SKM-1 (cell line): ENCODE results near the gene PATZ1.
"Not testable (repeated sequence)": the region's sequence is repeated elsewhere in the genome, so short reads cannot be mapped to it uniquely, and the experiment has no call there.

Source experiments
- DNase-seq: peaks from one replicate; lab custom pipeline; 2025; ENCODE audit not compliant: unreplicated experiment; lab: John Stamatoyannopoulos, UW

PATZ1 gene

GRCh38 chr22:31314220-31314619 lies 31.9 kb downstream of the PATZ1 start:
- DNase-seq: not testable (repeated sequence)

- peak; percentile 19 for DNase-seq
These were observed 32.6 kb downstream of the PATZ1 start for GRCh38 chr22:31313366-31314147.

DNA sequence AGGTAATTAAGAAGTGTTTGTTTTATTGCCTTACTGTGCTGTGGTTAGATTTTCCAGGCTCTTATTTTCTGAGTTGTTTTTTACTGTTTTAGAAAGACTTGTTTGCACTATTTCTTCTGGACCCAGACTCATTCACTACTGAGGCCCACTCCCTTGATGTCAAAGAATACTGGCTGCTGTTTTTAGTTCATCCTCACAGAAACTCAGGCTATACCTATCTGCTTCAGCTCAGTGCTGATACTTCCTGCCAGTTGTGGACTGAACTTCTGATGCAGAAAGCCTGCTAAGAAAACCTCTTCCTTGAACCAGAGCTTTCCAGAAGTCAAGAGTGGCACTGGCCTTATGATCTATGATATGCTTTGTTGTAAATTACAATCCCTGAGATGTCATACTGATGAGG lies 38.0 kb downstream of the PATZ1 start:
- DNase-seq: no peak

GRCh38 chr22:31305194-31305593 lies 41.0 kb downstream of the PATZ1 start:
- DNase-seq: no peak

- no peak for DNase-seq
These were observed 43.6 kb downstream of the PATZ1 start for GRCh38 chr22:31302537-31302936.

DNA sequence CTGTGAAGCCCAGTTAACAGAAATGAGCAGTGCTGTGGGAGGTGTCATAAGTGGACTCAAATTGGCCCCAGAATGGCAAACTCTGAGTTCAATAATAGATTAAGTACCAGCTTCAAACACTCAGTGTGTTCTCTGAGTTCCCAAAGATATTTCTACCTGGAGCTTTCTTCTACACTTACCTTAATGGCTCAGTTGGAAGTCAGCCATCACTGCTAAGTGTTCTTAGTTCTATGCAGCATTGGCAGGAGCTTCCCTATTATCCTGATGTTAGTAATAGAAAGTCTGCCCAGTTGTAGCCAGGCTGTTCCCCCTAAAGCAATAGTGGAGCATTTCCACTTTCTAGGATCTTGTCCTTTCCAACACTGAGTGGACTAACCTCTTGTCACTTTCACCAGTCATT lies 44.1 kb downstream of the PATZ1 start:
- no peak for DNase-seq

- DNase-seq: no peak
These were observed 45.2 kb downstream of the PATZ1 start for GRCh38 chr22:31300896-31301295.

DNA sequence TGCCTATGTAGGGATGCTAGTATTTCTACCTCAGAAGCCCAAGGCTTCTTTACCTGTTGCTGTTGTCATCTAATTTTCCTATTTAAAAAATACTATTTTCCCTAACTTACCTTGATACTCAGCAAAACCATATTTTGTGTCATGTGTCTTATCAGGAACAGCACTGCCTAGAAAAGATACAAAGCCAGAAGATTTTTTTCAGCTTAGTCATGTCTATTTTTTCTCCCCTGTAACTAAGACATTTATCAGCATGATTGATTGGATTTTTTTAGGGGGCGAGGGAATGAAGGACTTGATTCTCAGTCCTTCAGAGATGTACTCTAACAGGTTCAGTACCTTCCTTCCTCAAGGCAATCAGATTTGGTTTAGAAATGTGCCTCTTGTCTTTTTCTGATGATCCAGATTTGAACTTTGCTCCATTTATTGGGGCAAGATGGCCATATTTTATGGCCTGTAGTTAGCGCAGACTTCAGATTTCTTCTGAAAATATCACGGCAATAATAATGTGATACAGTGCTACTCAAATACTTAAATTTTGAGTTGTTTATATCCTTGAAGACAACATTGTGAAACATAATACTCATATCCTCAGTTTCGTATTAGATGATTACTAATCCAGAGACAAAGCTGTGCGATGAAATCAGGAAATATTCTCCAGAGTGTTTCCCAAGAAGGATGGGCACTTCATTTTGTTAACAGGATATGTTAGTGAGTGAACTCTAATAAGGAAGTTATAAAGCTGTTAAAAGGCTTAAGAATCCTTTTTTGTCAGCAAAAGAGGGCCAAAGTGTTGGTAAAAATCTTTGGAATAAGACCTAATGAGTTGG lies 50.1 kb downstream of the PATZ1 start:
- DNase-seq: no peak

DNA sequence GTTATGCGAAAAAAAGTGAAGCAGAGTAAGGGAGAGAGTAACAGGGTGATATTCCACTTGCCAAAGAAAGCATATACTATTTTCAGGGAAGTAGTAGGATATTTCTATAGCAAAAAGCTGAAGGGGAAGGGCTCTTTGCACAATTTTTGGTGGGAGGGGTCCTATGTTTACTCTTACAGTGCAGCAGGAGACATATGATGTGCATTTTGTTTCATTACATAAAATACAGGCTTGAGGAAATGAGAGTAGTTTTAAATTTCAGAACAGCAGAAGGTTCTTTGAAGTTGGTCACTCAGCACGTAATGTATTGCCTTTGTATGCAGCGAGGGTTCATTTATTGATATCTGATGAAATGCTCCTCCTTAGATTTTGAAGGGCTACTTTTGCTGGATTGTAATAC lies 50.8 kb downstream of the PATZ1 start:
- no peak for DNase-seq

DNA sequence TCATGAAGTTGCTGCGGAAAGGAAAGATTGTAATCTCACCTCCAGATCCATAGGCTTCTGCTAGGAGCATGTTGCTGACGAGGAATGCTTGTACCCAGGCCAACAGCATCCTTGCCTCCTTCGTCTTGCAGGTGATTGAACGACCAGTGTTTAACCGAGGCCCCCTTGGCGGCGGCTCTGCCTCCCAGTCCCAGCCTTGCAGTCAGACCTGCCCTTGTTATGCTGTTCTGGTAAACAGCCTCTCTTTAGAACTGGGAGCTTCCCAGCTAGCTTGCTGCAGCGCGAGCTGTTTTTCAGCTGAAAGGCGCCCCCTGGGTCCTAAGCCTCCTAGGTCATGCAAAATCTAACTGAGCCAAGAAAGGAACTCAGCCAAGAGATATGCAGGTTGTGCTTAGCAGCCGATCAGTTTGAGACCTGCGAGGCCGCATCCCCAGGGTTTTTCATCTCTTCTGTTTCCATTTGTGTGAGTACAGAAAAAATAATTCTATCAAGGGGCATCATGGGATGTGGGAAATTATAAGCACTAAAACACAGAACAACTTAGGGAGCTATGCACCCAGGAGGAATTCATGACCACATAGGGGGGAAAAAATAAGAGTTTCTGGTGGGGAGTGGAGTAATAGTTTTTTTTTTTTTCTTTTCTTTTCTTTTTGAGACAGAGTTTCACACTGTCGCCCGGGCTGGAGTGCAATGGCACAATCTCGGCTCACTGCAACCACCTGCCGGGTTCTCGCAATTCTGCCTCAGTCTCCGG lies 53.7 kb downstream of the PATZ1 start, which contains the start of gene PIK3IP1:
Gene PIK3IP1 (minus strand): TSS at position 253 of the 754 bp plus-strand sequence. CDS start 144 bp downstream, at position 109.
- DNase-seq: peak; percentile 71

GRCh38 chr22:31291481-31292235 lies 54.5 kb downstream of the PATZ1 start:
- DNase-seq: no peak

DNA sequence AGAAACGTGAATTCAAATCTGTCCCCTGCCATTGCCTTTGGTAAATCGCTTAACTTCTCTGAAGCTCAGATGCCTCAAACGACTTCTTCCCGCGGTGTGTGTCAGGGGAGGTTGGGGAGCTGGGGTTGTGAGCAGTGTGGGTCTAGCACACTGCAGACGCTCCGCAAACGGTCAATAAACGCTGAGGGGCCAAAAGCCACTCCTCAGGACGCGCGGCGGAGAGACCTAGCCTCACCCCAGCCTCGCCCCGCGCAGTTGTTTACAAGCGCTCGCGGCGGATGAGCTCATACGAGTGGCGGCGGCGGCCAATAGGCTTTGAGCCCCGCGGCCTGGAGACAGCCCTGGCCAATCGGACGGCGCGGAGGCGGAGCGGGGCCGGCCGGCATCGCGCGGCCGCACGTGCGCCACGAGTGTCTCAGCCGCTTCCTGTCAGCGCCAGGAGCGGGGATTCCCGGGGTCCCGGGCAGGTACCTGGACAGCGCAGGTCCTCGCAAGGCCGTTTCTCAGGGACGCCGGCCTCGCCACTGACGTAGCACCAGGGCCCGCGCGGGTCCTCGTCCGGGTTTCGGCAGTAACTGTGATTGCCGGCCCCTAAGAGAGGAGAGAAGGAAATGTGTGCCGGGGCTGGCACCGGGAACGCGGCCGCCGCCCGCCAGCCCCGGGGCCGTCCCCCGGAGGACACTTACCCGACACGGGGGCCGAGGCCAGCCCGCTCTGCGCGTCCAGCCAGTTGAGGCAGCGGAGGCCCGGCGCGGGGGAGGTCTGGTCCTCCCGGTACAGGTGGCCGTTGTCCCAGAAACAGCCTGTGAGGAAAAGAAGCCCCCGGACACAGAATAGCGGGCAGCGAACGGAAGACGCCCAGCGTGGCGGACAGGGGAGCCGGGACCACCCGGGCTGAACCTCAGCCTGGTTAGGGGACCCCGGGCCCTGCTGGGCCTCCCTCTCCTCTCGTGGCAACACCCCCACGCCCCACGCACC lies 55.4 kb downstream of the PATZ1 start:
- peak; percentile 79 for DNase-seq

- DNase-seq: no peak
These were observed 56.8 kb downstream of the PATZ1 start for GRCh38 chr22:31289344-31289743.

GRCh38 chr22:31288496-31289240 lies 57.5 kb downstream of the PATZ1 start:
- peak; percentile 33 for DNase-seq

DNA sequence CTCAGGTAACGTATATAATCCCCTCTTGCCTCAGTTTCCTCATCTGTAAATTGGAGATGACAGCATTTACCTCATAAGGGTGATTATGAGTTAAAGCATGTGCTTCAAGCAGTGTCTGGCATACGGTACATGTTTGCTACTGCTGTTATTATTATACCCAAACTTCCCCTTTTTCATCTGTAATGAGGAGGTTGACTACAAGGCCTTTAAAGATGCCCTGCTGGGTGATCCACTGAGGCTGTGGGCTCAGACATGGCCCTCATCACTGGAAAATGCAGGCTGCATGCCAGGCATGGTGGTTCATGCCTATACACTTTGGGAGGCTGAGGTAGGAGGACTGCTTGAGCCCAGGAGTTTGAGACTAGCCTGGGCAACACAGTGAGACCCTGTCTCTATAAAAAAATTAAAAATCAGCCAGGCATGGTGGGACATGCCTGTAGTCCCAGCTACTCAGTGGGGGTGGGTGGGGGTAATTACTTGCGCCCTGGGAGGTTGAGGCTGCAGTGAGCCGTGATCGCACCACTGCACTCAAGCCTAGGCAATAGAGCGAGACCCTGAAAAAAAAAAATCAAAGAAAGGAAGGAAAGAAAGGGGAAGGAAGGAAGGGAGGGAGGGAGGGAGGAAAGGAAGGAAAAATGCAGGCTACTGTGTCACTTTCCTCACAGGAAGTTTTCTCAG lies 58.2 kb downstream of the PATZ1 start:
- peak; percentile 26 for DNase-seq

DNA sequence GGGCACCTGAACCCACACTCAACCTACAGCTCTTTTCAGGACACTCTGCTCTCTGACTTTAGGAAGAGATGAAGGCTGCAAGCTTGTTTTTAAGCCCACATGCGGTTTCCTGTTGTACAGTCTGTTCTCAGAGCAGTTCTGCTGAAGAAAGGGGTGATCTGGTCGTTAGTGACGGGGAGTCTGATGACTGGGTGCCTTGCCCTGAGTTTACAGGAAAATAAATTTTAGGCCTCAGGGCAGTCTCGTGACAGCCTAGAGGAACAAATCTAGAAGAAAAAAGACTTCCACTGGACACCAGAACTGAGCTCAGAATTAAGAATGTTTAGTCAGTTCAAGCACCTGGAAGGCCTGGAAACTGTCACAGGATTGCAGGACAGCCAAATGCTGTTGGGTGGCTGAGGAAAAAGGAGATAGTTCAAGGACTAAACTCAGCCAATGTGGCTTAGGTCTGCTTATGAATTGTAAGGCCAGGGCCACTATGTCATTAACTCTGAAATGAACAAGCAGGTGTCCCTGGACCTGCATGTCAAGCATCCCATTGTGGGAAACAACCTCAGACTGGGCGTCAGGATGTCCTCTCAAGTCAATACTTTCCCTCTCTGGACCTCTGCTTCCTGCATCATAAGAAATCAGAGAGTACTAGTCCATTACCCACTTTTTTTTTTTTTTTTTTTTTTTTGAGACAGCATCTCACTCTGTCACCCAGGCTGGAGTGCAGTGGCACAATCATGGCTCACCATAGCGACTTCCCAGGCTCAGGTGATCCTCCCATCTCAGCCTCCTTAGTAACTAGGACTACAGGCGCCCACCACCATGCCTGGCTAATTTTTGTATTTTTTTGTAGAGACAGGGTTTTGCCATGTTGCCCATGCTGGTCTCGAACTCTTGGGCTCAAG lies 59.5 kb downstream of the PATZ1 start:
- no peak for DNase-seq
